GM19238 (cell line): ENCODE results near the gene PLCB1.

Source experiments
- DNase-seq: peaks from one replicate; pipeline ENCODE4 v3.0.0; 2011; ENCODE audit warnings: low spot score; ENCODE audit not compliant: insufficient read length

Gene PLCB1

DNA sequence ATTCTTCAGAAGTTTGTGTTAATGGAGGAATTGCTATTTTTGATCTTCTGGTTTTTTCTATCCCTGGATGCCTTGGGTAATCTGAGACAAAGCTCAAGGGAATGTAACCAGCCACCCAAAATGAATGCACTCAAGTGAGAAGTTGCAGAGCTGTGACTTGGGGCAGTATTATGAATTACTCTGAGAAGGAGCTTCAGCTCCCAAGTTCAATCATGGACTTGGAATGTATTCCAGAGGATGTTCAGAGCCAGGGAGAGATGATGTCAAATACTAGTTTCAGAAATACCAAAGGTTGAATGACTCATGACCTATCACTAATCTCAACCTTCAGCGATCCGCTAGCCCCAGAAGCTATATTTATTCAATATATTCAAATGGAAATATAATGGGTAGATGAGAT lies 561.6 kb downstream of the PLCB1 start:
- DNase-seq = no peak

DNA sequence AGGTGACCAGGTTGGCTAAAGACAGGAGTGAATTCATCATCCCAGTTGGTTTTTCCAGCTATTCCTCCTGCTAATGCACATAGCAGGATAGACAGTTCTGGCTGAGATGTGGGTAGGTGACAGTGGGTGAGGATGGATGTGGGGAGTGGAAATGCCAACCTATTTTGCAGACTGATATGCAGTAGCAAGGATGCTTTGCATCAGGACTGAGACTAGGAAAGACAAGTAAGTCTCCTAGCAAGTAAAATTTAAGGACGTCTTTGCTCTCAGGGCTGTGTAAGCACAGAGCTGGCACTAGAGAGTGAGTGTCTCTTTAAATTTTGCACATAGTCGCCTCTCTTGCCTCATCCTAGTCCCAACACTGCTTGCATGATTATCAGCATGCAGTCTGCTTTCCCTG lies 568.7 kb downstream of the PLCB1 start:
- no peak for DNase-seq

DNA sequence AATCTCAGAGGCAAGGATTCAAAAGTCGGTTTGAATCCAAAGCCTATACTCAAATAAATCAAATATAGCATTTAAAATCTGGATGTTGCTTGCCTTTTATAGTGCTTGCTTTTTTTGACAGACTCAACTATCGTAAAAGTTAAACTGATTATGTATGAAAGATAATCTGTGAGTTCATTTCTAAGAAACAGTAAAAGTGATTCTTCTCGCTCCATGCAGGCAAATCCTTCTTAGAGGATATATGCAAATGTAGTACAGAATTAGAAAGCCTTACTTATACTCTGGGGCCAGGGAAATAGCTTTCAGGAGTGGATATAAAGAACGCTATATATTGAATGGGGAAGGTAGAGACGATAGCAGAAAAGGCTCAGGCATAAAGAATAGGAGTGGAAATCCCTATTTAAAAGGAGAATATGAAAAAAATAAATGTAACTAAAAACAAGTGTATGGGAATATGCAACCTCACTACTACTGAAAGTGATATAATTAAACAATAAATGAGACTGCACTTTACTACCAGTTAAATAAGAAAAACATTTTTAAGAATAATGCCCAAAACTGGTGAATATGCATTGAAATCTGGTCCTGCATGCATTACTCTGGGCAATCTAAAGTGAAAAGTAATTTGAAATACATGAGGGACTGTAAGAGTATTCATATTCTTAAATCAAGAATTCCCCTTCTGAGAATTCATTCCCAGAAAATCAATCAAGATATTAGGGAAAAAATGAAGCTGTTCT lies 575.1 kb downstream of the PLCB1 start:
- DNase-seq = no peak

DNA sequence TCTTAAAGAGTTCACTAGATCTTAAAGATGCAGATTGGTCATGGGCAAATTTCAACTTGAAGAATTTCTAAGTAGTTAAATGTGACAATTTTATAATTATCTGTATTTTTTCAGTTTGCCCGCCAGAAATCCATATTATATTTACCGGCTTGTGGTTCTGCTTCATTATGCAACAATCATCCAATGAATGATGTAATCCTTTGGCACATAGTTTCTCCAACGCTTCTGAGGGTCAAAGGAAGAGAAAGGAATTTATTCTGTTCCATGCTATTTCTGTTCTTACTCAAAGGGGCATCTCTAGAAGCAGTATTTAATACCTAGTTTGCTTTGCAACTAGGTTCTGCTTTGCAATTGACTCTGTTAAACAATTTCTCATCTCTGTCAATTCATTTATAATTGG lies 577.6 kb downstream of the PLCB1 start:
- no peak for DNase-seq

DNA sequence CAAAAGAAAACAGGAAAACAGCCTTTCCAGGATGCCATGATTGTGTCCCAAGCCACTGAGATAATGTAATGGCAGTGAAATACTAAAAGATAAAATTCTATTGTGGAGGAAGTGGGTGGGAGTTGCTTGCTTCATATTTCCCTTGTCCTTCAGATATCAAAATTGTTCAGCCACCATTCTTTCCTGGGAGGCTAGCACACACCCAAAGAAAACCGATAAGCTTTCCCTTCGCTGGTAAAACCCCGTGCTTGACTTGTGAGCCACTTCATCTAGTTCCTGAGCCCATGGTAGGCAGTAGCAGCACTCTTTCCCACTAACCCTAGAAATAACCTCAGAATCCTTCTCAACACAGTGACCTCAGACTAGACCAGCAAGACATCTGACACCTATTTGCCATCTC lies 579.4 kb downstream of the PLCB1 start:
- no peak for DNase-seq

DNA sequence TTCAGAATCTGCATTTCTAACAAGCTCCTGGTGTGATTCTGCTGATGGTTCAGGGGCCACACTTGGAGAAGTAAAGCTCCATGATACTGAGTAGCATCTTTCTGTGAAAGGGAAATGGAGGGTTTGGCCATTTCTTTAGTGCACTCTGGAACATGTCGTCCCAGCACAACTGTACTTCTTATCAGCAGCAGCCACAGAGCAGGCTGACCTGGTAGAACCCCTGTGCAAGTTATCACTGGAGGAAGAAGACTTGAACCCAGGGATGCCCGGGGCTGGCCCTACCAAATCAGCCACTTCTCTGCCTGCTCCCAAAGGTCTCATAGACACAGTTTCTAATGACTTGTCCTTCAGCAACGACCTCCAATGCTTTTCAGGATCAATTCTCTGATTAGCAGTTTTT lies 582.1 kb downstream of the PLCB1 start:
- DNase-seq = no peak

DNA sequence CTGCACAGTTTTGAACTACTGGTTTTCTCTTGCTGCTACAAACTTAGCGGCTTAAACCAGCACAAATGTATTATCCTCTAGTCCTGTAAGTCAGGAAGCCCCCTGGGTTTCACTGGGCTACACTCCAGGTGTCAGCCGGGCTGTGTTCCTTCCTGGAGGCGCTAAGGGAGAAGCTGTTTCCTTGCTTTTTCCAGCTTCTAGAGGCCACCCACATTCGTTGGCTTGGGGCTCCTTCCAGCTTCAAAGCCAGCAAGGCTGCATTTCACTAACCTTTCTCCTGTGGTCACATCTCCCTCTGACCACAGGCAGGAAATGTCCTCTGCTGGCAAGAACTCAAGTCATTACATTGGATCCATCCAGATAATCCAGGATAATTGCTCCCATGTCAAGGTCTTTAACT lies 586.2 kb downstream of the PLCB1 start:
- DNase-seq = no peak

GRCh38 chr20:8720089-8720488 lies 588.0 kb downstream of the PLCB1 start:
- no peak for DNase-seq

- DNase-seq = no peak
These were observed 589.0 kb downstream of the PLCB1 start for GRCh38 chr20:8721098-8721497.

- peak; percentile 5 for DNase-seq
These were observed 590.3 kb downstream of the PLCB1 start for GRCh38 chr20:8722277-8722928.

DNA sequence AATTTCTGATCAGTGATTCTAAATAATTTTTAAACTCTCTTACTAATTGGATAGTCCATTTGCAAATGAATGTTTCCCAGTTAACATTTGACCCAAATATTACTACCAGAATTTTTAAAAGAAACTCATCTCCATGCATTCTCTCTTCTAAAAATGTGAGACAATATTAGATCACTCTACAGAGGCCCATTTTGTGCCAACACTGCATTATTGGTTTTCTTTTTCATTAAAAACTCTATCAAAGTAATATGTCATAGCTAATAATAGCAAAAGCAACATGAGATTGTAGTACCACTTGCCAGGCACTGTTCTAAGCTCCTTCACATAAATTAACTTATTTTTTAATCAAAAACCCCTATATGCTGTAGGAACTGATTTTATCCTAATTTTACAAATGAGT lies 591.2 kb downstream of the PLCB1 start:
- DNase-seq = no peak

DNA sequence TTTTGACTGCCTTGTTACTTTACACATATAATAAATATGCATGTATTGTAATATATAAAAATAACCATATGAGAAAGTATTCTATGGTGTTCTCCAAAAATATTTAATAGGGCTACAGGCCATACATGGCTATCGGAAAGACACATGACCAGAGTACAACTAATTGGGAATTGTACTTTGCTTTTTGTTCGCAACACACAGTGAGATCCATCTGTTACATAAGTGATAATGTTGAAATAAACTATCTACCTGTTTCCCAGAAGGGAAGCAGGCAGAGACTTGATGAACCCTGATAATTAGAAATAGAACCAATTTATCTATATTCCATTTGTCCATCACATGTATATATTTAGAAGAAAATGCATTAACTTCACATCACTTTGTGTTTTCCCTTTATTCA lies 592.8 kb downstream of the PLCB1 start:
- no peak for DNase-seq

GRCh38 chr20:8726460-8726859 lies 594.4 kb downstream of the PLCB1 start:
- no peak for DNase-seq

DNA sequence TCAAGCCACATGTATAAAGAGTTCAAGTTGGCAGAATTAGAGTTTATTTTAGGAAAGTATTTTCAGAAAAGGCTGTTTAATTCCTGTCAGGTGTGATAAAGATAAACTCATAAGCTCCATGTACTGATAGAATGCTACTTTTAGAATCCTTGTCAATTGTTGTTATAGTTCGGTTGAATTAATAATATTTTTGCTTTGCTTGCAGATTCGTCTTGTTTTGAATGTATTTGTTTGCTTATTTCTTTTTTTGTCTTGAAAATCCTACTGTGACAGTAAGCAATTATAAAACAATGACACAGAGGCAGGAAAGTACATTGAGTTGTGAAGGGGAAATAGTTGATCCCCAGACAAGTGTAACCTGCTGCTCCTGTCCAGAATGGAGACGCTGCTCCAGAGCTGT lies 602.9 kb downstream of the PLCB1 start:
- no peak for DNase-seq

DNA sequence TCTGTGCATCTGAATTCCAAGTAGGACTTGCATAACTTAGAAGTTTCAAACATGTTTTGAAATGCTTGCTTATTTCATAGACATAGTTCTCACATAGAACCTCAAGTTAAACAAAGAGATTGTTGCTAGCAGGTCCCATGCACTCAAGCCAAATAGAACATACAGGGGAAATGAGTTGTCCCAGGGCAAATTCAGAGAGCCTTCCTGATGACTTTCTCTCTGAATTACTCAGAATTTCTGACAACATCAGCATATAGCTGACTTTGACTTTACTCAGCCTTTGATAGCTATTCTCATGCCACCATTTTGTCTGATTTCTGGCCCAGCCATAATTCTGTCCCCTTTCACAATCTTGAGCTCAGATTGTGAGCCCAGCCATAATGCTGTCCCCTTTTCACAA lies 603.6 kb downstream of the PLCB1 start:
- DNase-seq = no peak

GRCh38 chr20:8740265-8740664 lies 608.2 kb downstream of the PLCB1 start:
- no peak for DNase-seq

DNA sequence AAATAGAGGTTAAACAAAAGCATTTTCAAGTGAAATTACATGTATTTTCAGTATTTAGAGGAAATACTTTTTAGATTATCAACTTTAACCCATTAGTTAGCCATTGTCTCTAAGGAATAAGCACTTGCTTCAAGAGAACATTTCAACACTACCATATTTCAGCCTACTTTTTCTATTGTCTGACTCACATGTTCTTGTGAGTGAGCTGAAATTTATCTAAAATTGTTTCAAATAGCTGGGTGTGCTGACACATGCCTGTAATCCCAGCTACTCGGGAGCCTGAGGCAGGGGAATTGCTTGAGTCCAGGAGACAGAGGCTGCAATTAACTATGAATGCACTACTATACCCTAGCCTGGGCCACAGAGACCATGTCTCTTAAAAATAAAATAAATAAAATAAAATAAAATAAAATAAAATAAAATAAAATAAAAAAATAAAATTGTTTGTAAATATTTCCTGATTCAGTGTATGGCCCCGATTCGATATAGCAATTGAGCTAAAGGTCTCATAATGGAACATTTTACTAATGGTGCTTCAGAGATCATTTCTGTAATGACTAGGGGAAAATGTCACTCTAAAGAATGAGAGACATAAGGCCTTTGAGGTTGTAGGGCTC lies 612.3 kb downstream of the PLCB1 start:
- DNase-seq = no peak

DNA sequence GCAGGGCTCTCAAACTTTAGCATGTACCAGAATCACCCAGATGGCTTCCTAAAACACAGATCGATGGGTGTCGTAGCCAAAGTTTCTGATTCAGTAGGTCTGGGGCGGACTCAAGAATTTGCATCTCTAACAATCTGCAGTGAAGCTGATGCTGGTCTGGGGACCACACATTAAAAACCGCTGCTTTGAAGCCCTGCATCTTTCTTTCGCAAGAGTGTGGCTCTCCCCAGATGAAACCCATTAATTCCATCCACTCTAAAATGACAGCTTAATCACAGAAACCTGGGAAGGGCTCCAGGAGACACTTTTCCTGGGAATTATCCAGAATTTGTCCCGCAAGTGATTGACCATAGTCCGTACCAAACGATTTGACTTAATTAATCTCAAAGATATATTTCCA lies 617.0 kb downstream of the PLCB1 start:
- no peak for DNase-seq

- no peak for DNase-seq
These were observed 617.9 kb downstream of the PLCB1 start for GRCh38 chr20:8749986-8750385.

- no peak for DNase-seq
These were observed 623.5 kb downstream of the PLCB1 start for GRCh38 chr20:8755340-8756118.

GRCh38 chr20:8756410-8756809 lies 624.3 kb downstream of the PLCB1 start:
- DNase-seq = no peak

DNA sequence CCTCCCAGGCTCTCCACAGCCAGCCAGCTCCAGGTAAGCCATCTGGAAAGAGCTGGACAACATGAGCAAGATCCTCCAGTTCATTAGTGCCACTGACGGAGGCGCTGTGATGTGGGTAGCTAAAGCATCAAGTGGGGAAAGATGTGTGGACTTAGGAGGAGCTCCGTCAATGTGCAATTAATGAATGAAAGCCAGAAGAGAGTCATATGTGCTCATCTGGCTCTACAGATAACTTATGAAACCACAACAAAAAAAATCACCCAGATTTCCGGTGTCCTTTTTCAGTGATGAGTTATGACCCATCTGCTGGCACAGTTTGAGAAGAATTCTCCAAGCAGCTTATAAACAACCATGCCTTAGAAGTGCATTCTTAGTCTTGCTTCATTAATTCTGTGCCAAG lies 625.1 kb downstream of the PLCB1 start:
- DNase-seq = no peak
